NCI-H2107 (cell line): ENCODE measurements around the gene MGAT4D.
"Not testable (repeated sequence)": the region's sequence is repeated elsewhere in the genome, so short reads cannot be mapped to it uniquely, and the experiment has no call there.

Experiments
- DNase-seq: peaks from one replicate; lab custom pipeline; 2025; lab: John Stamatoyannopoulos, UW

Gene MGAT4D

GRCh38 chr4:140439644-140440142, 58.4 kb downstream of the MGAT4D start:
- no peak for DNase-seq

DNA sequence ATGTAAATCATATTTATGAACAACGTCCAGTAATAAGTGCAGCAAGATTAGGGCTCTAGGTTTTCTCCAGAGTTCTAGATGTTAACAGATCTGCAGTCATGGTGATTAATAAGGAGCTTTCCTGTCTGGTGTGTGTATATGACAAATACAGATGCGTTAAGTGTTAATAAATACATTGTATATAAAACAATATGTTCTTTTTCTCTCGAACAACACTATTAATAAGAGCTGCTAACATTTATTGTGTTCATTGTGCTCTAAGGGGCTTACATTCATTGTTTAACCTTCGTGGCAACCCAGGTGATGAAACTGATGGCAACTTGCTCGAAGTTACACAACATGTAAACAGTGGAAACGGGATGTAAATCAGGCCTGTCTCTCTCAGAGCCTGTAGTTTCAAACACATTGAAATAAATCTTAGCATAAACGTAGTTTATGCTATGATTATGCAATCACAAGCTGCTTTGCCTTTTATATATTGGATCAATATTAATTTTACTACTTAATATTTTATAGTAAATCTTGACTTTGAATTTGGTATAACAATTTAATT, 70.1 kb downstream of the MGAT4D start:
- peak; percentile 1 for DNase-seq

DNA sequence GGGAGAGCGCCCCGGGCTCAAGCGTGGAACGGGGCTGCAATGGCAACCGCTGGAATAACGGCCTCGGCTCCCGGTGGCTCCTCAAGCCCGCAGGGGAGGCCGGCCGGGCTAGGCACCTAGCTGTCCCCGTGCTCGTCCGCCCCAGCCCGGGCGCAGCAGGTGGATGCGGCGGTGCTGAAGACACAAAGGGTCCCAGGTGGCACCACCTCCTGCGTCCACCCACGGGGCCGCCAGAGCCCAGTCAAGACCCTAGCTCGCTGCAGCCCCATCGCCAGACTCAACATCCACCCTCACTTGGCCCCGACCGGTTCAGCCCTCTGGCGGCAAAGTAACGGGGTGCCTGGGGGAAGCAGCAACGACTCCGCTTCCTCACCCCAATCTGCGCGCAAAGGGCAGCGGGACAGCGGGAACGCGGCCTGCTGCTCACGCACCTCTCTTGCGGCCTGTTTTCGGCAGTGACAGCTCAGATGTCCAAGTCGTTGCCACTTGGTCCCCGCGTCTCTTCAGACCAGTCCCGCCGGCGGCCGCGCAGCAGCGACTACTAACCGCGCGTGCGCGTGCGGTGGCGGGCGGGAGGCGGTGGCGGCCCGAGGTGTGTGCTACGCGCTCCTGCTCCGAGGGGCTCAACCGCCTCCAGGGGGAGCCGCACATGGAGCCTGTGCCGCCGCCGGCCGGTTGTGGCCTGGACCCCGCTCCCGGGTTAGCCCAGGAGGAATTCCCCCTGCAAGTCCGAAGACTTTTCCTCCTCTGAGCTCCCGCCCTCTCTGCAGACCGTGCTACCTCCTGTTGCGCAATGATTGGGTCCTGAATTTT, 70.8 kb downstream of the MGAT4D start, which contains the start of gene CLGN:
CLGN (minus strand) TSS at position 543 of the 813 bp plus-strand sequence. CDS start 14,570 bp downstream, outside the sequence.
- peak; percentile 1 for DNase-seq

- DNase-seq = no peak
Observed at GRCh38 chr4:140426610-140427105, 71.4 kb downstream of the MGAT4D start.

DNA sequence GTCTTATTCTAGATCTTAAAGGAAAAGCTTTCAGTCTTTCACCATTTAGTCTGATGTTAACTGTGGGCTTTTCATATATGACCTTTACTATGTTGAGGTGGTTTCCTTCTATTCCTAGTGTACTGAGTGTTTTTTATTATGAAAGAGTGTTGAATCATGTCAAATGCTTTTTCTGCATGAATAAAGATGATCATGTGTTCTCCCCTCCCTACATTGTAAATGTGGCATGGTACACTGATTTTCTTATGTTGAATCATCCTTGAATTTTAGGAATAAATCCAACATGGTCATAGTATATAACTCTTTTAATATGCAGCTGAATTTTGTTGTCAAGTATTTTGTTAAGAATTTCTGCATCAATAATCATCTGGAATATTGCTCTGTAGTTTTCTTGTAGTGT, 75.0 kb downstream of the MGAT4D start:
- DNase-seq = no peak

GRCh38 chr4:140413130-140413969, 84.7 kb downstream of the MGAT4D start:
- not testable (repeated sequence) for DNase-seq

GRCh38 chr4:140408974-140409373, 89.1 kb downstream of the MGAT4D start:
- DNase-seq = no peak

DNA sequence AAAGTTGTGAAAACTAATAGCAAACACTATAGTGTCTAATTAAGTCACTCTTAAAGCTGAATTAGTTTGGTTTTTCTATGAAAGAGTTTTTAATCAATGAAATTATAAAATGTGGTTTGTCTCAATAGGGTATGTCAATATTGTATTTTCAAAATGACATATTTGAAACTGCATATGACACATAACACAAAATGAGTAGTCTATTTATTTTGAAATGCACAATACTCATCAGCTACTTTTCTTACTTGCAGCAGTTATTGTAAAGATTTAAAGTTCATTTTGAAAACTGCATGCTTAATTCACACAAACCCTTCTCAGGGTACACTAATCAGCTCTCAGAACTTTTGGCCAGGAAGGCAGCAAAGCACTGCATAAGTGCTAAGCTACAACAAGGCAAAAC, 91.8 kb downstream of the MGAT4D start:
- no peak for DNase-seq

DNA sequence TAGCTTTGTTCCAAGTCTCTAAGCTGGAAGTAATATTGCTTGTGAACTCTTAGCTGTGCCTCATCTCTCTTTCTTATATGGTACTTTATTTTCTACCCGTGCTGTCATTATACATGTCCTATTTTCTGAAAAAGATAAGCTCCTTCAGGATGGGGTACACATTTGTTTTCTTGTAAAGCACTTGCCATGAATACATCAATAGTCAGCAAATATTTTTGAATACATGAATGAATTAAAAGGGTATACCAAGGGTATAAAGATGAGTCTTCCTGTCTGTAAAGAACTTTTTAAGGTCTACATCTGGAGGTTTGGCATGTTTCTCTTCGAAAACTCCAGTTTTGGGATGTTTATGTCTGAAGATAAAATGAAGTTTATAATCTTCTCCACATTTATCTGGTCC, 98.0 kb downstream of the MGAT4D start:
- no peak for DNase-seq

GRCh38 chr4:140395668-140396067, 102.4 kb downstream of the MGAT4D start:
- no peak for DNase-seq
